Loucy (cell line): ENCODE measurements around the gene SPATA2L.
A peak's percentile ranks its signal among the peaks of the same experiment; 100 is the strongest.

Experiments
- H2AFZ ChIP-seq: fragments of 200-600 bp; sonication (generic); 2 replicates; pipeline ENCODE4 v1.6.0; 2016; ENCODE audit warnings: antibody characterized with exemption, mild to moderate bottlenecking, low read length, moderate library complexity
- H3F3A ChIP-seq: fragments of 200-600 bp; 2 replicates; pipeline ENCODE4 v1.6.0; 2016; ENCODE audit warnings: antibody characterized with exemption, low read depth, mild to moderate bottlenecking
- H3K27me3 ChIP-seq: fragments of 200-600 bp; sonication (generic); 2 replicates; pipeline ENCODE4 v1.6.1; 2014; ENCODE audit warnings: low read length, mild to moderate bottlenecking; ENCODE audit not compliant: insufficient read depth, poor library complexity, severe bottlenecking
- H3K36me3 ChIP-seq: fragments of 200-600 bp; sonication (generic); 2 replicates; pipeline ENCODE4 v1.6.1; 2016; ENCODE audit warnings: low read length; ENCODE audit not compliant: insufficient read depth
- H3K4me1 ChIP-seq: fragments of 200-600 bp; sonication (generic); 2 replicates; pipeline ENCODE4 v1.5.1; 2014; ENCODE audit warnings: low read length, mild to moderate bottlenecking; ENCODE audit not compliant: insufficient read depth, poor library complexity, severe bottlenecking
- H3K4me2 ChIP-seq: fragments of 200-600 bp; sonication (generic); 2 replicates; pipeline ENCODE4 v1.6.0; 2014; ENCODE audit warnings: antibody characterized with exemption, low read length, low read depth, mild to moderate bottlenecking; ENCODE audit not compliant: poor library complexity, severe bottlenecking
- H3K4me3 ChIP-seq: fragments of 200-600 bp; sonication (generic); 2 replicates; pipeline ENCODE4 v1.5.1; 2014; ENCODE audit warnings: low read length, mild to moderate bottlenecking, mixed read lengths; ENCODE audit not compliant: poor library complexity, severe bottlenecking
- H3K79me2 ChIP-seq: fragments of 200-600 bp; sonication (generic); 2 replicates; pipeline ENCODE4 v1.6.1; 2014; ENCODE audit warnings: low read length; ENCODE audit not compliant: insufficient read depth
- H3K9ac ChIP-seq: fragments of 200-600 bp; sonication (generic); 2 replicates; pipeline ENCODE4 v1.6.0; 2014; ENCODE audit warnings: mild to moderate bottlenecking, low read depth, low read length, moderate library complexity; ENCODE audit not compliant: poor library complexity, severe bottlenecking
- H3K9me2 ChIP-seq: fragments of 200-600 bp; sonication (generic); replicated peaks from 2 replicates; pipeline ENCODE4 v1.6.1; 2016; ENCODE audit warnings: low read depth, low read length, mixed read lengths
- H3K9me3 ChIP-seq: fragments of 200-600 bp; sonication (generic); 2 replicates; pipeline ENCODE4 v1.6.1; 2014; ENCODE audit warnings: mild to moderate bottlenecking, antibody characterized with exemption, low read length, low read depth; ENCODE audit not compliant: insufficient read depth
- H4K20me1 ChIP-seq: fragments of 200-600 bp; sonication (generic); 2 replicates; pipeline ENCODE4 v1.6.0; 2014; ENCODE audit warnings: antibody characterized with exemption, low read length, mild to moderate bottlenecking; ENCODE audit not compliant: insufficient read depth, poor library complexity, severe bottlenecking
- EZH2phosphoT487 ChIP-seq: fragments of 200-600 bp; IDR thresholded peaks from 2 replicates; pipeline ENCODE4 v1.6.1; 2018; ENCODE audit warnings: antibody characterized with exemption, mild to moderate bottlenecking, moderate library complexity, borderline replicate concordance
- TF ChIP-seq, protein P1 (sequence below): fragments of 200-600 bp; sonication (generic); conservative IDR thresholded peaks from 2 replicates; pipeline ENCODE4 v1.5.1; 2014; ENCODE audit warnings: mild to moderate bottlenecking, antibody characterized with exemption, low read length

Gene SPATA2L

DNA sequence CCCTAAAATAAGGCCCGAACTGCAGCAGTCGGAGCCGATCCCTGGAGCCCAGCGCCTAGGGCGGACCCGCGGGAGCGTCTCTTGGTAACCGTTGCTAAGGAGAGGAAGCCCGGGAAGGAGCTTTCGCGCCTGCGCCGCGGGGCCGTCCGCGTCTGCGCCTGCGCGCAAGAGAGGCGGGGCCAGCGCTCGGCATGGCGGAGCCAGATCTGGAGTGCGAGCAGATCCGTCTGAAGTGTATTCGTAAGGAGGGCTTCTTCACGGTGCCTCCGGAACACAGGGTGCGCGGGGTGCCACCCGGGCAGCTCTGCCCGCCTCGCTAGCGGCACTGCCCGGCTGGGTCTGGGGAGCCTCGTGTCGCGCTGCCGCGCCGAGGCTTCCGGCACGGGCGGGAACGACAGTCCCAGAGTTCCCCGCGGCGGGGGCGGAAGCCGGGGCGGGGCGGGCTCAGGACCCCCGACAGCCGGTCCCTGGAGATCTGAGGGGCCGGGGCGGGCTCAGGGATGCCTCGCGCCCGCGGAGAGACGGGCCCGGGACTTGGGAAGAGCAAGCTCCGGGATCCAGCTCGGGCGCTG is 14.9 kb downstream of the SPATA2L start, which contains the start of gene CDK10:
Gene CDK10, plus strand, starts transcription at position 170 of the 572 bp plus-strand sequence. Its CDS starts 22 bp downstream, at position 192.
- H3K9me2 ChIP-seq, result no peaks in the 10 kb centered on the region
- H3K36me3 ChIP-seq, result no peaks in the 10 kb centered on the region
- peak within 1 kb of the TSS; percentile 85 for H3K4me3 ChIP-seq
- peak within 1 kb of the TSS; percentile 85 for H3K4me2 ChIP-seq
- no peak for TF ChIP-seq EZH2phosphoT487
- TF ChIP-seq, protein P1, sequence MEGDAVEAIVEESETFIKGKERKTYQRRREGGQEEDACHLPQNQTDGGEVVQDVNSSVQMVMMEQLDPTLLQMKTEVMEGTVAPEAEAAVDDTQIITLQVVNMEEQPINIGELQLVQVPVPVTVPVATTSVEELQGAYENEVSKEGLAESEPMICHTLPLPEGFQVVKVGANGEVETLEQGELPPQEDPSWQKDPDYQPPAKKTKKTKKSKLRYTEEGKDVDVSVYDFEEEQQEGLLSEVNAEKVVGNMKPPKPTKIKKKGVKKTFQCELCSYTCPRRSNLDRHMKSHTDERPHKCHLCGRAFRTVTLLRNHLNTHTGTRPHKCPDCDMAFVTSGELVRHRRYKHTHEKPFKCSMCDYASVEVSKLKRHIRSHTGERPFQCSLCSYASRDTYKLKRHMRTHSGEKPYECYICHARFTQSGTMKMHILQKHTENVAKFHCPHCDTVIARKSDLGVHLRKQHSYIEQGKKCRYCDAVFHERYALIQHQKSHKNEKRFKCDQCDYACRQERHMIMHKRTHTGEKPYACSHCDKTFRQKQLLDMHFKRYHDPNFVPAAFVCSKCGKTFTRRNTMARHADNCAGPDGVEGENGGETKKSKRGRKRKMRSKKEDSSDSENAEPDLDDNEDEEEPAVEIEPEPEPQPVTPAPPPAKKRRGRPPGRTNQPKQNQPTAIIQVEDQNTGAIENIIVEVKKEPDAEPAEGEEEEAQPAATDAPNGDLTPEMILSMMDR, result no peak
- no peaks in the 10 kb centered on the region for H3K9me3 ChIP-seq
- H3K4me1 ChIP-seq, result peaks cover 5% of the 10 kb centered on the region
- H3K79me2 ChIP-seq, result peaks cover 13% of the 10 kb centered on the region; the same call in 1 of the 2 replicates
- H4K20me1 ChIP-seq, result no peaks in the 10 kb centered on the region
- no peaks in the 10 kb centered on the region for H3F3A ChIP-seq
- no peaks in the 10 kb centered on the region for H3K27me3 ChIP-seq
- peak within 1 kb of the TSS; percentile 79 for H3K9ac ChIP-seq
- H2AFZ ChIP-seq, result peak within 1 kb of the TSS; percentile 96; the same call in 1 of the 2 replicates

DNA sequence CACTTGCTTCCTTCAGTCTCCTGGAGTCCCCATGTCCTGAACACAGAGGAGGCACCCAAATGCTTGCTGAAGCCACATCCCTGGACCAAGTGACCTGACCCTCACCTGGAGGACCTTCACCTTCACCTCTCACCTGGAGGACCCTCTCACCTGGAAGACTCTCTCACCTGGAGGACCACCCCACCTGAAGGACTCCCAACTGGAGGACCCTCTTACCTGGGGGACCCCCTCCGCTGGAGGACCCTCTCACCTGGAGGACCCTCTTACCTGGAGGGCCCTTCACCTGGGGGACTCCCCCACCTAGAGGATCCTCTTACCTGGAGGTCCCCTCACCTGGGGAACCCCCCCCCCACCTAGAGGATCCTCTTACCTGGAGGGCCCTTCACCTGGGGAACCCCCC is 15.6 kb downstream of the SPATA2L start:
- no peaks in the 10 kb centered on the region for H4K20me1 ChIP-seq
- peaks cover 5% of the 10 kb centered on the region for H3K4me1 ChIP-seq
- H3K4me2 ChIP-seq, result peak overlapping the region; percentile 85
- no peaks in the 10 kb centered on the region for H3K36me3 ChIP-seq
- H3K9me3 ChIP-seq, result no peaks in the 10 kb centered on the region
- H3K9ac ChIP-seq, result no peak overlapping the region
- no peaks in the 10 kb centered on the region for H3F3A ChIP-seq
- H3K27me3 ChIP-seq, result no peaks in the 10 kb centered on the region
- no peak overlapping the region for H3K4me3 ChIP-seq
- no peak overlapping the region for H2AFZ ChIP-seq
- H3K79me2 ChIP-seq, result peaks cover 13% of the 10 kb centered on the region; the same call in 1 of the 2 replicates
- H3K9me2 ChIP-seq, result no peaks in the 10 kb centered on the region
- no peak for TF ChIP-seq EZH2phosphoT487
- TF ChIP-seq, protein P1, result no peak

DNA sequence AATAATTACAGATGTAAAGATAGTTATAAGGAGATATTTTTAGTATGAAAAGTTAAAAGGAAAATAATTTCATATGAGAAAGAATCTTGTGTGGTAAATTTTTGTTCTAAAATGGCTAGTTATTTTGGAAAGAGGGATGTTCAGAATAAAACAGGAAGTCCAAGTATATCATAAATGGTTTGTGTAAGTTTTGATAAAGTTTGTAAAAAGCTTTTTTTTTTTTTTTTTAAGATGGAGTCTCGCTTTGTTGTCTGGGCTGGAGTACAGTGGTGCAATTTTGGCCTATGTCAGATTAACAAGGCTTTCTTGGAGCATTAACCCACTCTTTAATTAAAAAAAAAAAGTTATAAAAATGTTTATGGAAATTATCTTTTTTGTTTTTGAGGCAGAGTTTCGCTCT is 23.2 kb downstream of the SPATA2L start:
- H3K9me2 ChIP-seq, result no peaks in the 10 kb centered on the region
- H3K79me2 ChIP-seq, result no peaks in the 10 kb centered on the region
- no peaks in the 10 kb centered on the region for H4K20me1 ChIP-seq
- H3K9ac ChIP-seq, result no peak overlapping the region
- no peaks in the 10 kb centered on the region for H3K27me3 ChIP-seq
- TF ChIP-seq EZH2phosphoT487, result no peak
- TF ChIP-seq, protein P1, result no peak
- no peaks in the 10 kb centered on the region for H3F3A ChIP-seq
- H3K9me3 ChIP-seq, result no peaks in the 10 kb centered on the region
- H3K4me3 ChIP-seq, result no peak overlapping the region
- no peaks in the 10 kb centered on the region for H3K4me1 ChIP-seq
- H3K4me2 ChIP-seq, result no peak overlapping the region
- no peaks in the 10 kb centered on the region for H3K36me3 ChIP-seq
- no peak overlapping the region for H2AFZ ChIP-seq
